ENCODE measurements around the gene BAD. TPM values are rescaled to one million over a fixed set of nuclear protein-coding genes. Genes with fewer than 3 reads are reported as not detected.
A peak's percentile ranks its signal among the peaks of the same experiment; 100 is the strongest.

BAD gene
- total and polyA plus RNA-seq, 2 of the 13 experiments (the other 11 are each of a cell fraction or from before 2014, with no cell fraction given) = 17.9 to 28.5 TPM

GRCh38 chr11:64234647-64235379 is 49.7 kb downstream of the BAD start (continued):
- TF ChIP-seq FOXP1 (IDR thresholded peaks at IDR 0.05) = no peak
- TF ChIP-seq FOXP1 (CRISPR knock-in tag; IDR thresholded peaks at IDR 0.05) = no peak
- TF ChIP-seq ZNF3 (CRISPR knock-in tag; IDR thresholded peaks at IDR 0.05) = no peak
- peak; percentile 54; the same call in 1 of the 2 replicates for TF ChIP-seq ZNF710 (CRISPR knock-in tag; IDR thresholded peaks at IDR 0.05; ENCODE audit: borderline replicate concordance)
- no peak; the same call in 1 of the 2 replicates for TF ChIP-seq BHLHE40 (IDR thresholded peaks at IDR 0.05; ENCODE audit: low read length)
- 0 out of 2 replicates have a peak, but pooled peaks have one; percentile 35 for TF ChIP-seq ZNF225 (CRISPR knock-in tag; IDR thresholded peaks at IDR 0.05)
- peak; percentile 92 for TF ChIP-seq MED1 (CRISPR knock-in tag; IDR thresholded peaks at IDR 0.05)
- no peak for TF ChIP-seq ETV6 (CRISPR knock-in tag; conservative IDR thresholded peaks at IDR 0.05)
- no peak for TF ChIP-seq GLMP (CRISPR knock-in tag; IDR thresholded peaks at IDR 0.05; ENCODE audit: borderline replicate concordance)
- no peak for TF ChIP-seq CAMTA2 (CRISPR knock-in tag; IDR thresholded peaks at IDR 0.05; ENCODE audit: borderline replicate concordance)
- peak; percentile 36; the same call in 1 of the 2 replicates for TF ChIP-seq ZBTB34 (CRISPR knock-in tag; IDR thresholded peaks at IDR 0.05)
- TF ChIP-seq PHF8 (CRISPR knock-in tag; IDR thresholded peaks at IDR 0.05) = peak; percentile 33; the same call in 1 of the 2 replicates
- TF ChIP-seq ZNF280B (CRISPR knock-in tag; IDR thresholded peaks at IDR 0.05; ENCODE audit: borderline replicate concordance) = no peak; the same call in 1 of the 2 replicates
- TF ChIP-seq ZNF792 (CRISPR knock-in tag; IDR thresholded peaks at IDR 0.05) = no peak
- no peak for TF ChIP-seq ZFP90 (CRISPR knock-in tag; IDR thresholded peaks at IDR 0.05; ENCODE audit: borderline replicate concordance)
- no peak for TF ChIP-seq ZNF180 (CRISPR knock-in tag; IDR thresholded peaks at IDR 0.05; ENCODE audit: borderline replicate concordance, low read depth)
- no peak for TF ChIP-seq XRCC5 (optimal IDR thresholded peaks at IDR 0.05; ENCODE audit: low read length)
- TF ChIP-seq ZNF724P (CRISPR knock-in tag; IDR thresholded peaks at IDR 0.05; ENCODE audit: borderline replicate concordance) = no peak
- no peak for TF ChIP-seq ZFP62 (CRISPR knock-in tag; IDR thresholded peaks at IDR 0.05)
- TF ChIP-seq ZFYVE20 (CRISPR knock-in tag; IDR thresholded peaks at IDR 0.05; ENCODE audit: borderline replicate concordance, low read depth) = no peak
- TF ChIP-seq KLF12 (CRISPR knock-in tag; IDR thresholded peaks at IDR 0.05; ENCODE audit: borderline replicate concordance) = peak; percentile 43; the same call in 1 of the 2 replicates
- no peak for TF ChIP-seq FUBP1 (CRISPR knock-in tag; IDR thresholded peaks at IDR 0.05; ENCODE audit: borderline replicate concordance)
- no peak for TF ChIP-seq MIER3 (CRISPR knock-in tag; IDR thresholded peaks at IDR 0.05; ENCODE audit: borderline replicate concordance)
